Measurements from ENCODE around the gene AOPEP. TPM values are rescaled to one million over a fixed set of nuclear protein-coding genes. Genes with fewer than 3 reads are reported as not detected.

AOPEP gene
- total RNA-seq, 4 donors from 2014 or later, result 252 to 375 (median 312) TPM

DNA sequence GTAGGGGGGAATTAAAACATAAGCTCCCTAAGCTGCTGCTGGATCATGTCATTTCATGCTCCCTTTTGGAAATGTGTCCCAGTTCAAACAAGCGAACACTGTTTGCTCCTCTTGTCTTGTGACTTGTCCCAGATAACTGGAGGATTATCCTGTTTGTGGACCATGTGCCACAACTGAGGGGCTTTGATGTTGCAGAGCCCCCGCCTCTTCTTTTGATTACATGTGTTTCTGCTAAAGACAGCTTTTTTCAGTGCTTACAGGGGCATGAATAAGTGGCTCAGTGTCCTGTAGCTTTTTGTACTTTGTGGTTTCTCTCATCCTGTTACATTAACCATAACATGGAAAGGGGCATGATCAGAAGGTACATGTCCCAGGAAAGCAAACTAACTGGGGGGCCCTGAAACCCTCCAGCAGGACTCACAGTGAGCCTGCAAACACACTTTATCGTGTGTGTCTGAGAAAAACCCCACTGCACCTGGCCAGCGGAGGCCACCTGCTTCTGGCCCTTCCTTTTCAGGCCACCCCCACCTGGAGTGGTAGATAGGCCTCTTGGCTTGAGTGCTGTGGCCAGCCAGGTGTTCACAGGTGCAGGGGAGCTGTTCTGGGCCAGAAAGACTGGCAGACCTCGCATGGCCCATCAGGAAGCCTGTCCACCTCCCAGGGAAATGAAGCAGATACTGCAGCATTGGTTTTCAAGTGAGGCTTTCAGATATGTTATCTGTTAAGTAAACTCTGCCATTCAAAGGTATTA lies 305.4 kb downstream of the AOPEP start:
- ATAC-seq, result no peak
- 27 to 34% methylated on average over 3 of the region's 5 CpGs for WGBS, 2 donors (ENCODE audit: low coverage in 1 of 2)

DNA sequence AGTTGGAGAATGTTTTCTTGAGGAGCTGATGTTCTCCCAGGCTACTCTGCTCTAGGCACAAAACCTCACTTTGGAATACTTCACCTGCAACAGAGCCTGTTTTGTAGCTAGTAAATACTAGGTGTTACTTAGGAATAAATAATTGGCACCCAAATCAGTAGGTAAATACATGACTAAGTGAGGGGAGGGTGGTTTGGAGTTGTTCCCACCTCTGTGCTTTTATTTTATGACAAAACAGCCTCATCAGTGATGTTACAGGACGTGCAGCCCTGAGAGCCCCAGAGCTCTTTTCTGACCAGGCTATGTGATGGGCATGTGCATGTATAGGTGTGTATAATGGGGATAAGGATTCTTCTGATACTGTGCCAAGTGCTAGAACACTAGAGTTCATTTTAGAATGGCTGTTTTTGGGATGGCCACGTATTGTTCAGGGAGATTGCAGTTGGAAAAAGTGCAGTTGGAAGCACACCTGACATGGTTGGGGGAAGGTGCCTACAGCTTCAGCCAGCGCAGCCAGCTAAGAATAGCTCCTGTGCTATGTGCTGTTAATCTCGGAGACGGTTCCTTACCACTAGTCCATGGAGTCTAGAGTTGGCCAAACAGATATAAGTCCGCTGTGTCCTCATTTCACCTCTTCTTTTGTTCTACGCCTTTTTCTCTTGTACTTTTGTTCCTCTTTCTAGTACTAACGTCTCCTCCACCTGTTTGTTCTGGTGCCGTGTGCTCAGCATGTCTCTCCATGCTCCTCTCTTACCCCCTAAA lies 306.3 kb downstream of the AOPEP start:
- H3K27ac ChIP-seq, result peak overlapping the region; percentile 7 to 99 (median 86)
- ATAC-seq, result peak; percentile 66
- H3K9me3 ChIP-seq, result no peaks in the 10 kb centered on the region
- H3K4me1 ChIP-seq, result peaks cover 52 to 100% (median 63%) of the 10 kb centered on the region in 3 donors
- TF ChIP-seq, protein P1, sequence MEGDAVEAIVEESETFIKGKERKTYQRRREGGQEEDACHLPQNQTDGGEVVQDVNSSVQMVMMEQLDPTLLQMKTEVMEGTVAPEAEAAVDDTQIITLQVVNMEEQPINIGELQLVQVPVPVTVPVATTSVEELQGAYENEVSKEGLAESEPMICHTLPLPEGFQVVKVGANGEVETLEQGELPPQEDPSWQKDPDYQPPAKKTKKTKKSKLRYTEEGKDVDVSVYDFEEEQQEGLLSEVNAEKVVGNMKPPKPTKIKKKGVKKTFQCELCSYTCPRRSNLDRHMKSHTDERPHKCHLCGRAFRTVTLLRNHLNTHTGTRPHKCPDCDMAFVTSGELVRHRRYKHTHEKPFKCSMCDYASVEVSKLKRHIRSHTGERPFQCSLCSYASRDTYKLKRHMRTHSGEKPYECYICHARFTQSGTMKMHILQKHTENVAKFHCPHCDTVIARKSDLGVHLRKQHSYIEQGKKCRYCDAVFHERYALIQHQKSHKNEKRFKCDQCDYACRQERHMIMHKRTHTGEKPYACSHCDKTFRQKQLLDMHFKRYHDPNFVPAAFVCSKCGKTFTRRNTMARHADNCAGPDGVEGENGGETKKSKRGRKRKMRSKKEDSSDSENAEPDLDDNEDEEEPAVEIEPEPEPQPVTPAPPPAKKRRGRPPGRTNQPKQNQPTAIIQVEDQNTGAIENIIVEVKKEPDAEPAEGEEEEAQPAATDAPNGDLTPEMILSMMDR (IDR thresholded peaks at IDR 0.05), result peak in 1 of 4 experiments; percentile 17
- no peak for TF ChIP-seq POLR2A (IDR thresholded peaks at IDR 0.05)
- TF ChIP-seq POLR2AphosphoS5 (IDR thresholded peaks at IDR 0.05), result no peak
- H3K27me3 ChIP-seq, result no peaks in the 10 kb centered on the region
- 22 to 33% methylated on average over 7 to 9 of the region's 9 CpGs for WGBS, 2 donors (ENCODE audit: low coverage in 1 of 2)
- peaks cover 0 to 14% of the 10 kb centered on the region in 2 donors for H3K36me3 ChIP-seq
- H3K4me3 ChIP-seq, result no peak overlapping the region

More for the DNA sequence above, 305.4 kb downstream of the AOPEP start:
- no peaks in the 10 kb centered on the region for H3K9me3 ChIP-seq
- peaks cover 45 to 100% (median 59%) of the 10 kb centered on the region in 3 donors for H3K4me1 ChIP-seq
- no peaks in the 10 kb centered on the region for H3K27me3 ChIP-seq
- H3K36me3 ChIP-seq, result peaks cover 0 to 13% of the 10 kb centered on the region in 2 donors
- TF ChIP-seq EP300 (IDR thresholded peaks at IDR 0.05) (no peak), POLR2AphosphoS5 (IDR thresholded peaks at IDR 0.05) (no peak), POLR2A (IDR thresholded peaks at IDR 0.05) (no peak)
- TF ChIP-seq, protein P1 (IDR thresholded peaks at IDR 0.05), result no peak
- no peak overlapping the region for H3K4me3 ChIP-seq
- peak overlapping the region; percentile 7 to 99 (median 86) for H3K27ac ChIP-seq

DNA sequence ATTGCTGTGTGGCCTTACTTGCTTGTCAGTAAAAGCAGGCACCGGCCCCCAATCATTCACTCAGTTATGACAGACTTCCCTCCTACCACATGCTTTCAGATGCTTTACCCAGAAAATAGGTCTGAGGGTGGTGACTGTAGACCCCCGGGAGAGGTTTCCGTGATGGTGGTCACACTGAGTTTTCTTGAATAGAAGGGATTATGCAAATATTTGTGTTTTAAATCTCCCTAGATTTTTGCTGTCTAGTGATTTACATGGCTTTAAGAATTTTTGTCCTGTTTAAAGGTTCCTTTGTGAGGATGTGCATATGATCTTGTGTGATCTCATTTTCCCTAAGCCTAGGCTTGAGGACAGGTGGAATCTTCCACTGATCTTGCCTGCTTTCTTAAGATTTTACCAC lies 309.3 kb downstream of the AOPEP start:
- H3K4me3 ChIP-seq, result no peak overlapping the region
- H3K36me3 ChIP-seq, result peaks cover 0 to 25% of the 10 kb centered on the region in 2 donors
- peaks cover 56 to 100% (median 58%) of the 10 kb centered on the region in 3 donors for H3K4me1 ChIP-seq
- H3K27me3 ChIP-seq, result no peaks in the 10 kb centered on the region
- H3K27ac ChIP-seq, result peak overlapping the region in 3 of 4 donors; percentile 18 to 99 (median 98)
- WGBS, 2 donors (ENCODE audit: low coverage in 1 of 2), result 32 to 42% methylated on average over 3 of the region's 3 CpGs
- ATAC-seq, result no peak
- TF ChIP-seq POLR2A (IDR thresholded peaks at IDR 0.05), result no peak
- TF ChIP-seq POLR2AphosphoS5 (IDR thresholded peaks at IDR 0.05), result no peak
- TF ChIP-seq EP300 (IDR thresholded peaks at IDR 0.05), result no peak
- TF ChIP-seq, protein P1 (IDR thresholded peaks at IDR 0.05), result no peak
- H3K9me3 ChIP-seq, result no peaks in the 10 kb centered on the region

DNA sequence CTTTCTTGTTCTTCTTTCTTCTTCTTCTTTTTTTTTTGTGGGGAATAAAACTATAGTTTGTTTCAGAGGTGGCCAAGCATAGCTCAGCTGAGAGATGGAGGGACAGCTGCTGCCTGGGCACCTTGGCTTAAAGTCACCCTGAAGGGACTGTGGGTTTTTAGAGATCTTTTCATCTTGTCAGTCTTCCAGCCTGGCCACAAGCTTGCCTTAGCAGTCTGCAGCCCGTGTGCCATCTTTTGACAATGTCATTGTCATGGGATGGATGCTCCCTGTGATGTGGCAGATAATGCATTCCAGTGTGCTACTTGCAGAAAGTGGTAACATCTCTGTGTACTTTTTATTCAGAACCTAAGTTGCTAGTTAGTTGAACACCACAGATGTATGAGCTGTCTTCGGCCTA lies 310.2 kb downstream of the AOPEP start:
- Histone ChIP-seq H3K27ac (peak overlapping the region in 2 of 4 donors; percentile 98 to 99), H3K4me1 (peaks cover 48 to 100% (median 51%) of the 10 kb centered on the region in 3 donors), H3K9me3 (no peaks in the 10 kb centered on the region), H3K36me3 (peaks cover 0 to 25% of the 10 kb centered on the region in 2 donors), H3K4me3 (no peak overlapping the region), H3K27me3 (no peaks in the 10 kb centered on the region)
- no peak for TF ChIP-seq EP300 (IDR thresholded peaks at IDR 0.05)
- TF ChIP-seq, protein P1 (IDR thresholded peaks at IDR 0.05), result no peak
- TF ChIP-seq POLR2AphosphoS5 (IDR thresholded peaks at IDR 0.05), result no peak
- no peak for TF ChIP-seq POLR2A (IDR thresholded peaks at IDR 0.05)
- no peak for ATAC-seq
- 34 to 38% methylated on average over 2 of the region's 2 CpGs for WGBS, 2 donors (ENCODE audit: low coverage in 1 of 2)

Data from gastroesophageal sphincter (tissue), 4 donors.